OCI-LY3 (cell line): ENCODE results near the gene PKD1L1.

Source experiments
- EZH2phosphoT487 ChIP-seq: fragments of 200-600 bp; shearing (Covaris generic); IDR thresholded peaks from 2 replicates; pipeline ENCODE4 v1.6.1; 2018; ENCODE audit warnings: antibody characterized with exemption, mixed run types, low read depth
- TF ChIP-seq, protein P1 (sequence below): fragments of 200-600, 300-600 bp; sonication (generic); IDR thresholded peaks from 2 replicates; pipeline ENCODE4 v1.5.1; 2014; ENCODE audit warnings: antibody characterized with exemption, low read length, low read depth

DNA sequence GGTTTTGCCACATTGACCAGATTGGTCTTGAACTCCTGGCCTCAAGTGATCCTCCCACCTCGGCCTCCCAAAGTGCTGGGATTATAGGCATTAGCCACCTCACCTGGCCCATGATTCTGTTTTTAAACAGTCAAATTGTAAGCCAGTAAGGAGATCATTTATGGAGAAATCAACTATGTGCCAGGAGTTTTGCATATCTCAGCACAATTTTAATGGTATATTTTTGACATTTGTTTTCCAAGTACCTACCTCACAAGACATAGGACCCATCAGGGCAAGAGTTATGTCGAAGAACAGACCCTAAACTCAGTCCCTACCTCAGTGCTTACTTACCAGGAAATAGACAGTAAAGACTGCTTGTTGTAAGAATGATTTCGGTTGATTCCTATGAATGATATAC, 193.0 kb downstream of the PKD1L1 start:
- TF ChIP-seq, protein P1, sequence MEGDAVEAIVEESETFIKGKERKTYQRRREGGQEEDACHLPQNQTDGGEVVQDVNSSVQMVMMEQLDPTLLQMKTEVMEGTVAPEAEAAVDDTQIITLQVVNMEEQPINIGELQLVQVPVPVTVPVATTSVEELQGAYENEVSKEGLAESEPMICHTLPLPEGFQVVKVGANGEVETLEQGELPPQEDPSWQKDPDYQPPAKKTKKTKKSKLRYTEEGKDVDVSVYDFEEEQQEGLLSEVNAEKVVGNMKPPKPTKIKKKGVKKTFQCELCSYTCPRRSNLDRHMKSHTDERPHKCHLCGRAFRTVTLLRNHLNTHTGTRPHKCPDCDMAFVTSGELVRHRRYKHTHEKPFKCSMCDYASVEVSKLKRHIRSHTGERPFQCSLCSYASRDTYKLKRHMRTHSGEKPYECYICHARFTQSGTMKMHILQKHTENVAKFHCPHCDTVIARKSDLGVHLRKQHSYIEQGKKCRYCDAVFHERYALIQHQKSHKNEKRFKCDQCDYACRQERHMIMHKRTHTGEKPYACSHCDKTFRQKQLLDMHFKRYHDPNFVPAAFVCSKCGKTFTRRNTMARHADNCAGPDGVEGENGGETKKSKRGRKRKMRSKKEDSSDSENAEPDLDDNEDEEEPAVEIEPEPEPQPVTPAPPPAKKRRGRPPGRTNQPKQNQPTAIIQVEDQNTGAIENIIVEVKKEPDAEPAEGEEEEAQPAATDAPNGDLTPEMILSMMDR, result no peak
- TF ChIP-seq EZH2phosphoT487, result no peak
